C4-2B (cell line): ENCODE data around the gene RBM47.
"Not testable (repeated sequence)": the region's sequence is repeated elsewhere in the genome, so short reads cannot be mapped to it uniquely, and the experiment has no call there.

ENCODE experiments used
- H3K27ac ChIP-seq: fragments of 450-650 bp; 2 replicates; pipeline ENCODE4 v1.5.1; 2017
- CTCF ChIP-seq: fragments of 450-650 bp; conservative IDR thresholded peaks from 2 replicates; pipeline ENCODE4 v1.5.1; 2017; ENCODE audit warnings: mild to moderate bottlenecking
- ZFX ChIP-seq: fragments of 450-650 bp; IDR thresholded peaks from 2 replicates; pipeline ENCODE4 v1.6.1; 2017

The RBM47 gene

GRCh38 chr4:40523581-40523980 lies 106.1 kb downstream of the RBM47 start:
- peak overlapping the region; percentile 4; the same call in 1 of the 2 replicates for H3K27ac ChIP-seq
- TF ChIP-seq ZFX (no peak), CTCF (no peak)

- TF ChIP-seq CTCF (no peak), ZFX (no peak)
- no peak overlapping the region for H3K27ac ChIP-seq
Measured at GRCh38 chr4:40521957-40522356, 107.7 kb downstream of the RBM47 start.

- TF ChIP-seq ZFX (no peak), CTCF (no peak)
- no peak overlapping the region for H3K27ac ChIP-seq
Measured at GRCh38 chr4:40520533-40520932, 109.1 kb downstream of the RBM47 start.

- not testable (repeated sequence) for H3K27ac ChIP-seq
Measured at GRCh38 chr4:40517081-40517480, 112.6 kb downstream of the RBM47 start.

- TF ChIP-seq CTCF (no peak), ZFX (no peak)
- no peak overlapping the region for H3K27ac ChIP-seq
Measured at GRCh38 chr4:40516651-40517050, 113.0 kb downstream of the RBM47 start.

GRCh38 chr4:40515398-40516293 lies 114.0 kb downstream of the RBM47 start:
- TF ChIP-seq CTCF (no peak), ZFX (no peak)
- no peak overlapping the region for H3K27ac ChIP-seq

- H3K27ac ChIP-seq, result no peak overlapping the region
Measured at GRCh38 chr4:40515037-40515397, 114.6 kb downstream of the RBM47 start.

More at GRCh38 chr4:40515037-40515397, 114.6 kb downstream of the RBM47 start:
- no peak for TF ChIP-seq ZFX
- no peak for TF ChIP-seq CTCF
